H9 (cell line): ENCODE measurements around the gene BTBD18. TPM values are rescaled to one million over a fixed set of nuclear protein-coding genes. Genes with fewer than 3 reads are reported as not detected.

Experiments
- DNase-seq: peaks from one replicate; pipeline ENCODE4 v3.0.0-alpha.2; 2017
- H2AFZ ChIP-seq: one replicate; pipeline ENCODE4 v1.6.1; 2013; ENCODE audit warnings: mild to moderate bottlenecking, low read length, control low read depth, moderate library complexity
- H2AK5ac ChIP-seq: 2 replicates; pipeline ENCODE4 v1.6.1; 2013; ENCODE audit warnings: low read length, control low read depth, mixed read lengths; ENCODE audit not compliant: insufficient read length
- H2BK120ac ChIP-seq: one replicate; pipeline ENCODE4 v1.6.1; 2013; ENCODE audit warnings: low read depth, mild to moderate bottlenecking, low read length, control low read depth, inconsistent platforms; ENCODE audit not compliant: poor library complexity, severe bottlenecking
- H2BK12ac ChIP-seq: 2 replicates; pipeline ENCODE4 v1.6.1; 2013; ENCODE audit warnings: low read length, control low read depth, mixed read lengths, low read depth; ENCODE audit not compliant: insufficient read length
- H2BK15ac ChIP-seq: 2 replicates; pipeline ENCODE4 v1.6.1; 2013; ENCODE audit warnings: low read depth, low read length, control low read depth
- H2BK20ac ChIP-seq: one replicate; pipeline ENCODE4 v1.6.1; 2013; ENCODE audit warnings: low read depth, mild to moderate bottlenecking, low read length, control low read depth, inconsistent platforms; ENCODE audit not compliant: poor library complexity, severe bottlenecking
- H2BK5ac ChIP-seq: 2 replicates; pipeline ENCODE4 v1.6.1; 2013; ENCODE audit warnings: low read length, control low read depth, mixed read lengths; ENCODE audit not compliant: insufficient read length
- H3K14ac ChIP-seq: 2 replicates; pipeline ENCODE4 v1.6.1; 2013; ENCODE audit warnings: low read length, control low read depth; ENCODE audit not compliant: insufficient read depth
- H3K18ac ChIP-seq: 2 replicates; pipeline ENCODE4 v1.6.1; 2013; ENCODE audit warnings: low read depth, mild to moderate bottlenecking, mixed read lengths, low read length, control low read depth; ENCODE audit not compliant: insufficient read length
- H3K23ac ChIP-seq: 2 replicates; pipeline ENCODE4 v1.6.1; 2013; ENCODE audit warnings: low read length, control low read depth, mixed read lengths, low read depth; ENCODE audit not compliant: insufficient read length
- H3K23me2 ChIP-seq: 2 replicates; pipeline ENCODE4 v1.6.1; 2013; ENCODE audit warnings: low read depth, mild to moderate bottlenecking, mixed read lengths, low read length, control low read depth; ENCODE audit not compliant: insufficient read length, poor library complexity, severe bottlenecking
- H3K27ac ChIP-seq: 2 replicates; pipeline ENCODE4 v1.5.1; 2013; ENCODE audit warnings: low read length, control low read depth, mixed read lengths, low read depth; ENCODE audit not compliant: insufficient read length
- H3K27me3 ChIP-seq: 2 replicates; pipeline ENCODE4 v1.6.1; 2013; ENCODE audit warnings: low read length, control low read depth, inconsistent platforms; ENCODE audit not compliant: insufficient read depth
- H3K4ac ChIP-seq: 2 replicates; pipeline ENCODE4 v1.6.1; 2013; ENCODE audit warnings: low read depth, mild to moderate bottlenecking, control low read depth, inconsistent platforms, low read length, moderate library complexity
- H3K4me1 ChIP-seq: 2 replicates; pipeline ENCODE4 v1.6.1; 2013; ENCODE audit warnings: low read length, control low read depth, inconsistent platforms; ENCODE audit not compliant: insufficient read depth
- H3K4me2 ChIP-seq: 2 replicates; pipeline ENCODE4 v1.6.1; 2013; ENCODE audit warnings: low read length, control low read depth, mixed read lengths; ENCODE audit not compliant: insufficient read length, insufficient read depth
- H3K56ac ChIP-seq: 2 replicates; pipeline ENCODE4 v1.6.1; 2013; ENCODE audit warnings: low read depth, mild to moderate bottlenecking, mixed read lengths, low read length, control low read depth; ENCODE audit not compliant: insufficient read length
- H3K79me1 ChIP-seq: 2 replicates; pipeline ENCODE4 v1.6.1; 2013; ENCODE audit warnings: low read depth, mild to moderate bottlenecking, moderate library complexity, low read length, control low read depth, inconsistent platforms; ENCODE audit not compliant: insufficient read depth, poor library complexity, severe bottlenecking
- H3K79me2 ChIP-seq: 2 replicates; pipeline ENCODE4 v1.6.1; 2013; ENCODE audit warnings: low read length, control low read depth, inconsistent platforms; ENCODE audit not compliant: insufficient read depth
- H3K9ac ChIP-seq: 2 replicates; pipeline ENCODE4 v1.6.1; 2013; ENCODE audit warnings: low read length, control low read depth, mixed read lengths; ENCODE audit not compliant: insufficient read length; ENCODE audit errors: extremely low read depth
- H3K9me3 ChIP-seq: one replicate; pipeline ENCODE4 v1.6.1; 2013; ENCODE audit warnings: low read depth, low read length, inconsistent platforms; ENCODE audit not compliant: control insufficient read depth
- H3T11ph ChIP-seq: one replicate; pipeline ENCODE4 v1.6.1; 2013; ENCODE audit warnings: mild to moderate bottlenecking, low read length, control low read depth, inconsistent platforms
- H4K20me1 ChIP-seq: one replicate; pipeline ENCODE4 v1.6.1; 2013; ENCODE audit not compliant: control insufficient read depth, insufficient read length, insufficient read depth
- H4K5ac ChIP-seq: 2 replicates; pipeline ENCODE4 v1.6.1; 2013; ENCODE audit warnings: low read depth, mild to moderate bottlenecking, mixed read lengths, low read length, control low read depth; ENCODE audit not compliant: insufficient read length
- H4K8ac ChIP-seq: replicated peaks from 2 replicates; pipeline ENCODE4 v1.6.1; 2013; ENCODE audit warnings: low read length, control low read depth, mixed read lengths, low read depth; ENCODE audit not compliant: insufficient read length
- H4K91ac ChIP-seq: 2 replicates; pipeline ENCODE4 v1.6.1; 2013; ENCODE audit warnings: low read depth, mild to moderate bottlenecking, moderate library complexity, mixed read lengths, low read length, control low read depth; ENCODE audit not compliant: insufficient read length
- H3K27ac Mint-ChIP-seq, 3 experiments: 2 replicates in 2 of 3; 3 replicates in 1 of 3; pipeline ENCODE4 v1.8.0; 2020 to 2021; ENCODE audit warnings: mixed read lengths in 3 of 3, mild to moderate bottlenecking in 1 of 3, moderate library complexity in 1 of 3
- H3K27me3 Mint-ChIP-seq: 2 replicates; pipeline ENCODE4 v1.8.0; 2021; ENCODE audit warnings: low read depth, mild to moderate bottlenecking, moderate library complexity, mixed read lengths
- H3K36me3 Mint-ChIP-seq, 3 experiments: 2 replicates in 2 of 3; 3 replicates in 1 of 3; pipeline ENCODE4 v1.8.0; 2020 to 2021; ENCODE audit warnings: low read depth in 3 of 3, mixed read lengths in 3 of 3; ENCODE audit not compliant: insufficient read depth in 1 of 3
- H3K4me1 Mint-ChIP-seq, 2 experiments: 2 replicates each; pipeline ENCODE4 v1.8.0; 2020; ENCODE audit warnings: mixed read lengths in 2 of 2
- H3K4me3 Mint-ChIP-seq, 2 experiments: 2 replicates in 1 of 2; 3 replicates in 1 of 2; pipeline ENCODE4 v1.8.0; 2020 to 2021; ENCODE audit warnings: mild to moderate bottlenecking in 2 of 2, mixed read lengths in 2 of 2, moderate library complexity in 1 of 2
- H3K9me3 Mint-ChIP-seq, 2 experiments: 2 replicates in 1 of 2; 3 replicates in 1 of 2; pipeline ENCODE4 v1.8.0; 2020; ENCODE audit warnings: mild to moderate bottlenecking in 2 of 2, mixed read lengths in 2 of 2, moderate library complexity in 1 of 2
- CTCF ChIP-seq: fragments of 200-600 bp; sonication (generic); conservative IDR thresholded peaks from 3 replicates; pipeline ENCODE4 v1.8.0; 2021; ENCODE audit warnings: antibody characterized with exemption, mild to moderate bottlenecking
- WGBS: extraction: QIAGEN DNeasy Blood & Tissue Kit; methylation state at CpG from one replicate; pipeline ENCODE4 v1.1.7; 2013; ENCODE audit warnings: missing lambda C conversion rate, low lambda C conversion rate, mixed read lengths; ENCODE audit not compliant: insufficient read length; ENCODE audit errors: extremely low coverage; 5-methylcytosine and 5-hydroxymethylcytosine counted together
- total RNA-seq: library from RNA; stranded (reverse); gene quantifications from 2 replicates; pipeline ENCODE4 v1.2.1, GENCODE V29; 2021

The BTBD18 gene
- total RNA-seq, 1 experiment from 2014 or later = not detected

DNA sequence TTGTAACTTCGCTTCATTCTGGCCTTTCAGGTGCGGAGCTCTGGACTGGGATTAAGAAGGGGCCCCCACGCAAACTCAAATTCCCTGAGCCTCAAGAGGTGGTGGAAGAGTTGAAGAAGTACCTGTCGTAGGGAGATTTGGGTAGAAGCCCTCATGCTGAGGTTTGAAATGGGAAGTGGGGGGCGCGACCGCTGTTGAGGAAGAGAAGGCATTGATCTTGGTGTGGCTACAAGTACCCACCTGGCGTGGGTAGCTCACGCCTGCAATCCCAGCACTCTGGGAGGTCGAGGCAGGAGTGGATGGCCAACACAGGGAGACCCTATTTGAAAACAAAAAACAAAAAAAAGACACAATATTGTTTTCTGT lies 9.5 kb downstream of the BTBD18 start:
- H3K27ac ChIP-seq = no peak overlapping the region
- peak overlapping the region; percentile 77; the same call in 1 of the 2 replicates for H3K14ac ChIP-seq
- no peak overlapping the region for H2AK5ac ChIP-seq
- H2BK15ac ChIP-seq = no peak overlapping the region
- Mint-ChIP-seq H3K9me3 (no peaks in the 10 kb centered on the region), H3K4me3 (peak overlapping the region; percentile 94 to 96), H3K36me3 (peaks cover 37 to 70% (median 62%) of the 10 kb centered on the region in 3 experiments), H3K4me1 (peaks cover 10 to 14% of the 10 kb centered on the region in 2 experiments), H3K27me3 (no peaks in the 10 kb centered on the region; the same call in 1 of the 2 replicates), H3K27ac (peak overlapping the region; percentile 98 to 99 (median 99); a peak in 5 of 7 replicates)
- H2BK120ac ChIP-seq = peak overlapping the region; percentile 28
- no peaks in the 10 kb centered on the region for H3K9me3 ChIP-seq
- DNase-seq = no peak
- H2AFZ ChIP-seq = no peak overlapping the region
- H3T11ph ChIP-seq = no peak overlapping the region
- H3K9ac ChIP-seq = peak overlapping the region; percentile 94
- peaks cover 3% of the 10 kb centered on the region for H3K79me1 ChIP-seq
- peaks cover 5% of the 10 kb centered on the region; the same call in 1 of the 2 replicates for H3K79me2 ChIP-seq
- WGBS = no CpG with 5 or more reads among the region's 10 CpGs
- no peak overlapping the region for H2BK12ac ChIP-seq
- no peak overlapping the region for H3K4ac ChIP-seq
- H3K27me3 ChIP-seq = no peaks in the 10 kb centered on the region
- peaks cover 6% of the 10 kb centered on the region for H3K23me2 ChIP-seq
- H2BK20ac ChIP-seq = no peak overlapping the region
- no peak overlapping the region for H3K56ac ChIP-seq
- H4K5ac ChIP-seq = no peak overlapping the region
- H4K20me1 ChIP-seq = peaks cover 3% of the 10 kb centered on the region
- H2BK5ac ChIP-seq = no peak overlapping the region
- no peak overlapping the region for H4K8ac ChIP-seq
- no peak overlapping the region for H3K23ac ChIP-seq
- no peaks in the 10 kb centered on the region for H3K4me1 ChIP-seq
- no peak overlapping the region for H4K91ac ChIP-seq
- H3K18ac ChIP-seq = no peak overlapping the region
- peak overlapping the region; percentile 90 for H3K4me2 ChIP-seq
- no peak for TF ChIP-seq CTCF
